Measurements from ENCODE around the gene FOSL1. TPM values are rescaled to one million over a fixed set of nuclear protein-coding genes. Genes with fewer than 3 reads are reported as not detected.

The FOSL1 gene
- total RNA-seq, 4 donors from 2014 or later: 1.5 to 15.2 (median 2.8) TPM

- TF ChIP-seq CTCF (IDR thresholded peaks at IDR 0.05; ENCODE audit: low read depth): no peak
Measured at GRCh38 chr11:65944191-65944590, 44.0 kb upstream of the FOSL1 start.

GRCh38 chr11:65942531-65942930, 42.3 kb upstream of the FOSL1 start:
- no peak for TF ChIP-seq CTCF (IDR thresholded peaks at IDR 0.05; ENCODE audit: low read depth)

DNA sequence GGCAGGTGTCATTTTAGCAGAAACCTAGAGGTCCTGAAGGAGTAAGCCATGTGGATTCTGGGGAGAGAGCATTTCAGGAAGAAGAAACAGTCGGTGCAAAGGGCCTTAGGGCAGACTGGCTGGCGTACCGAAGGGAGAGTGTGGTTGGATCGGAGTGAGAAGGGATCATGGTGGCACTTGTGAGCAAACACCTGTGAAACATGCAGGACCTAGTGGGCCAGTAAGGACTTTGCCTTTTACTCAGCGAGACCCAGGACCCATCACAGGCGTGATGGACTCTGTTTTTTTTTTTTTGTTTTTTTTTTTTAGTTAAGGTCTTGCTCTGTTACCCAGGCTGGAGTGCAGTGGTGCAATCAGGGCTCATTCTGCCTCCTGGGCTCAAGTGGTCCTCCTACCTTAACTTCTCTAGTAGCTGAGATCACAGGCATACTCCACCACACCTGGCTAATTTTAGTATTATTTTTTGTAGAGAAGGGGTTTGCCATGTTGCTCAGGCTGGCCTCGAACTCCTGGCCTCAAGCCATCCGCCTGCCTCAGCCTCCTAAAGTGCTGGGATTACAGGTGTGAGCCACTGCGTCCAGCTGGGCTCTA, 41.6 kb upstream of the FOSL1 start:
- TF ChIP-seq CTCF (IDR thresholded peaks at IDR 0.05; ENCODE audit: low read depth): no peak

DNA sequence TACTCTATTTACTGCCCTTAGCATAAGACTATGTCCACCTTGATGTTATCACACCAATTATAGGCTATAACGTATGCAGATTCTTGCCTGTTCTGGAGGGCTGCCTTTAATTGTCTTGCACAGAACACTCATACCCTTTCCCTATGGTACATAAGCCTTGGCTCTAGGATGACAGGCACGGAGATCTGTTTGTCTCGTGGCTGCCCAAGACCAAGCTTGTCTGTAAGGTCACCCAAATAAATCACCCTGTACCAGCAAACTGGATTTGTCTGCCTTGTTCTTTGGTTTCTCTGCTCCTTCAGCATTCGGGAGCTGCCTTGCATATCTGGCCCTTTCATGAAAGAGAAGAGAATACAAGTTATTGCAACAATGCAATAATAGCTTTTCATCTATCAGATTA, 37.6 kb upstream of the FOSL1 start:
- TF ChIP-seq CTCF (IDR thresholded peaks at IDR 0.05; ENCODE audit: low read depth): no peak

DNA sequence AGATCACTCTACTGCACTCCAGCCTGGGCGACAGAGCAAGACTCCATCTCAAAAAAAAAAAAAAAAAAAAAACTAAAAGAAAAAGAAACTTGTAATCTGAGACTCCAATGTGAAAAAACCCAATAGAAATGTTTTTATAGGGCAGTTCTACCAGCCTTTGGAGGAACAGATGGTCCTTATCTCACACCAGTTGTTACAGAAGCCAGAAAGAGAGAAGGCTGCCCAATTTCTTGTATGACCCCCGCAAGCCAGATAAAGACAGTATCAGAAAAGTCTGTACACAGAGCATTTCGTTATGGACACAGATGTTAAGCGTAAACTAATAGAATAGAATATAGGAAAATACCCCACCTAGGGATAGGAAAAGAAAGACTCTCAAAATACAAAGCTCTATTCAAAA, 33.8 kb upstream of the FOSL1 start:
- no peak for TF ChIP-seq CTCF (IDR thresholded peaks at IDR 0.05; ENCODE audit: low read depth)

DNA sequence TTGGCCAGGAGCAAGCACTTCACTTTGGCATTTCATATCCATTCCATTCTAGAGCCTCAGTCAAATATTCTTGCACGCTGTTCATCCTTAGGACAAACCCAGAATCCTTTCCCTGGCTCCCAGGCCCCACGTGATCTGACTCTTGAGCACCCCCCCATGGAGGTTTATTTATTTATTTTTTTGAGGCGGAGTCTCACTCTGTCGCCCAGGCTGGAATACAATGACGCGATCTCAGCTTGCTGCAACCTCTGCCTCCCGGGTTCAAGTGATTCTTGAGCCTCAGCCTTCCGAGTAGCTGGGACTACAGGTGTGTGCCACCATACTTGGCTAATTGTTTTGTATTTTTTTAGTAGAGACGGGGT, 32.4 kb upstream of the FOSL1 start:
- no peak for TF ChIP-seq CTCF (IDR thresholded peaks at IDR 0.05; ENCODE audit: low read depth)

GRCh38 chr11:65931773-65932557, 31.8 kb upstream of the FOSL1 start:
- TF ChIP-seq CTCF (IDR thresholded peaks at IDR 0.05; ENCODE audit: low read depth): no peak
